ENCODE measurements around the gene PDPK1.
"Not testable (repeated sequence)": the region's sequence is repeated elsewhere in the genome, so short reads cannot be mapped to it uniquely, and the experiment has no call there.

The PDPK1 gene

GRCh38 chr16:2560798-2561133 lies 22.9 kb downstream of the PDPK1 start:
- TF ChIP-seq CTCF (conservative IDR thresholded peaks at IDR 0.05; ENCODE audit: control insufficient read depth, insufficient read depth, low read depth, low read length) = peak; percentile 17
- not testable (repeated sequence) for DNase-seq (ENCODE audit: low read depth); H3K4me3 ChIP-seq (ENCODE audit: control insufficient read depth, low read depth, low read length)

GRCh38 chr16:2567506-2567905 lies 29.7 kb downstream of the PDPK1 start:
- H3K4me3 ChIP-seq (ENCODE audit: control insufficient read depth, low read depth, low read length); DNase-seq (ENCODE audit: low read depth): not testable (repeated sequence)

- DNase-seq (ENCODE audit: low read depth); H3K4me3 ChIP-seq (ENCODE audit: control insufficient read depth, low read depth, low read length): not testable (repeated sequence)
These were observed 30.8 kb downstream of the PDPK1 start for GRCh38 chr16:2568573-2568972.

- not testable (repeated sequence) for H3K4me3 ChIP-seq (ENCODE audit: control insufficient read depth, low read depth, low read length); DNase-seq (ENCODE audit: low read depth)
These were observed 34.9 kb downstream of the PDPK1 start for GRCh38 chr16:2572704-2573103.

- not testable (repeated sequence) for DNase-seq (ENCODE audit: low read depth); H3K4me3 ChIP-seq (ENCODE audit: control insufficient read depth, low read depth, low read length)
These were observed 38.0 kb downstream of the PDPK1 start for GRCh38 chr16:2575839-2576238.

- not testable (repeated sequence) for H3K4me3 ChIP-seq (ENCODE audit: control insufficient read depth, low read depth, low read length); DNase-seq (ENCODE audit: low read depth)
These were observed 39.2 kb downstream of the PDPK1 start for GRCh38 chr16:2577044-2577443.

GRCh38 chr16:2578905-2579304 lies 41.1 kb downstream of the PDPK1 start:
- not testable (repeated sequence) for DNase-seq (ENCODE audit: low read depth); H3K4me3 ChIP-seq (ENCODE audit: control insufficient read depth, low read depth, low read length)

GRCh38 chr16:2580143-2580542 lies 42.3 kb downstream of the PDPK1 start:
- DNase-seq (ENCODE audit: low read depth); H3K4me3 ChIP-seq (ENCODE audit: control insufficient read depth, low read depth, low read length): not testable (repeated sequence)

- DNase-seq (ENCODE audit: low read depth); H3K4me3 ChIP-seq (ENCODE audit: control insufficient read depth, low read depth, low read length): not testable (repeated sequence)
These were observed 43.0 kb downstream of the PDPK1 start for GRCh38 chr16:2580818-2581217.

- no peak for TF ChIP-seq CTCF (conservative IDR thresholded peaks at IDR 0.05; ENCODE audit: control insufficient read depth, insufficient read depth, low read depth, low read length)
These were observed 47.2 kb downstream of the PDPK1 start for GRCh38 chr16:2584729-2585650.

GRCh38 chr16:2585651-2586081 lies 47.8 kb downstream of the PDPK1 start:
- DNase-seq (ENCODE audit: low read depth) = no peak
- TF ChIP-seq CTCF (conservative IDR thresholded peaks at IDR 0.05; ENCODE audit: control insufficient read depth, insufficient read depth, low read depth, low read length) = no peak
- no peak overlapping the region for H3K4me3 ChIP-seq (ENCODE audit: control insufficient read depth, low read depth, low read length)

More at GRCh38 chr16:2584729-2585650, 47.2 kb downstream of the PDPK1 start:
- DNase-seq (ENCODE audit: low read depth) = peak; percentile 36
- H3K4me3 ChIP-seq (ENCODE audit: control insufficient read depth, low read depth, low read length) = no peak overlapping the region
